ENCODE results near the gene TRMT44. TPM values are rescaled to one million over a fixed set of nuclear protein-coding genes. Genes with fewer than 3 reads are reported as not detected.

Gene TRMT44
- total RNA-seq, 1 experiment from 2014 or later: 25.8 TPM

DNA sequence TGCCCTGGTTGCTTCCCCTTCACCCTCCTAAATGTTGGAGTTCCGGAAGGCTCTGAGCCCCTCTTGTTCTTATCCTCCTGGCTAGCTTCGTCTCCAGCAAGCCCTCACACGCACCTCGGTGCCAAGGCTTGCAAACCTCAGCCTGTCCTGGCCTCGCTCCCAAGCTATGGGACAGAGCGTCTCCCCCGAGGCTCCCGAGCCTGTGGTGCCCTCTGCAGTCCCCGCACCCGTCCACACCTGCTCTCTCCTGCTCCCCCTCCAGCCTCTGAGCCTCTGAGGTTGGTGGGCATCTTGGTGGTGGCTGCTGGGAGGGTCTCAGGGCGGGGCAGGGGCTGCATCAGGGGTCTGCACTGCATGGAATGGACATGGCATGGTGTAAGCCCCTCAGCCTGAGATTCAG lies 63.2 kb downstream of the TRMT44 start:
- H3K4me3 ChIP-seq (replicated peaks in 1 of 2; ENCODE audit: low read depth in 1 of 2, low read length in 2 of 2): no peak overlapping the region
- intact Hi-C loops (cut with micrococcal nuclease): no loop called here
- 0 out of 2 replicates have a peak, but pooled peaks cover 3% of the 10 kb centered on the region for H3K27me3 ChIP-seq (ENCODE audit: insufficient read depth, low read length)
- H3K27ac ChIP-seq (ENCODE audit: low read depth, low read length): no peak overlapping the region
- H2AFZ ChIP-seq (ENCODE audit: low read depth, low read length, poor library complexity, severe bottlenecking): no peak overlapping the region
- peak; percentile 20; the same call in 1 of the 2 replicates for ATAC-seq
- CTCF ChIA-PET: interaction anchor here (0.8 kb wide), 1 partner anchor 33 kb away, joined by 3 read pairs; no protein-coding TSS in a partner anchor
- POLR2A ChIA-PET: no interaction called here
- H3K4me2 ChIP-seq (ENCODE audit: low read length): no peak overlapping the region
- no peak for DNase-seq (ENCODE audit: low read depth, low spot score)
- no peaks in the 10 kb centered on the region for H3K79me2 ChIP-seq (ENCODE audit: insufficient read depth, low read length)
- RAD21 ChIA-PET (ENCODE audit: low non-redundant PET in 1 of 2, low total read pairs in 2 of 2, uncharacterized antibody in 2 of 2, unreplicated experiment in 2 of 2): no interaction called here
- no peaks in the 10 kb centered on the region for H4K20me1 ChIP-seq (ENCODE audit: insufficient read depth)
- H3K4me1 ChIP-seq (ENCODE audit: control insufficient read depth in 1 of 2, insufficient read depth in 2 of 2, low read length in 2 of 2): peaks cover 0 to 4% of the 10 kb centered on the region in 2 experiments; a peak in 1 of 4 replicates
- no peaks in the 10 kb centered on the region for H3K9me2 ChIP-seq (ENCODE audit: insufficient read depth)
- H3K9ac ChIP-seq (ENCODE audit: low read length): no peak overlapping the region
- TF ChIP-seq, protein P1, sequence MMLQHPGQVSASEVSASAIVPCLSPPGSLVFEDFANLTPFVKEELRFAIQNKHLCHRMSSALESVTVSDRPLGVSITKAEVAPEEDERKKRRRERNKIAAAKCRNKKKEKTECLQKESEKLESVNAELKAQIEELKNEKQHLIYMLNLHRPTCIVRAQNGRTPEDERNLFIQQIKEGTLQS (IDR thresholded peaks at IDR 0.05): no peak
- TF ChIP-seq, protein P2, sequence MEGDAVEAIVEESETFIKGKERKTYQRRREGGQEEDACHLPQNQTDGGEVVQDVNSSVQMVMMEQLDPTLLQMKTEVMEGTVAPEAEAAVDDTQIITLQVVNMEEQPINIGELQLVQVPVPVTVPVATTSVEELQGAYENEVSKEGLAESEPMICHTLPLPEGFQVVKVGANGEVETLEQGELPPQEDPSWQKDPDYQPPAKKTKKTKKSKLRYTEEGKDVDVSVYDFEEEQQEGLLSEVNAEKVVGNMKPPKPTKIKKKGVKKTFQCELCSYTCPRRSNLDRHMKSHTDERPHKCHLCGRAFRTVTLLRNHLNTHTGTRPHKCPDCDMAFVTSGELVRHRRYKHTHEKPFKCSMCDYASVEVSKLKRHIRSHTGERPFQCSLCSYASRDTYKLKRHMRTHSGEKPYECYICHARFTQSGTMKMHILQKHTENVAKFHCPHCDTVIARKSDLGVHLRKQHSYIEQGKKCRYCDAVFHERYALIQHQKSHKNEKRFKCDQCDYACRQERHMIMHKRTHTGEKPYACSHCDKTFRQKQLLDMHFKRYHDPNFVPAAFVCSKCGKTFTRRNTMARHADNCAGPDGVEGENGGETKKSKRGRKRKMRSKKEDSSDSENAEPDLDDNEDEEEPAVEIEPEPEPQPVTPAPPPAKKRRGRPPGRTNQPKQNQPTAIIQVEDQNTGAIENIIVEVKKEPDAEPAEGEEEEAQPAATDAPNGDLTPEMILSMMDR (IDR thresholded peaks at IDR 0.05 in 2 of 3, conservative IDR thresholded peaks at IDR 0.05 in 1 of 3; ENCODE audit: borderline replicate concordance in 1 of 3, insufficient read depth in 1 of 3, low read depth in 2 of 3, low read length in 2 of 3): no peak
- TF ChIP-seq JUND (IDR thresholded peaks at IDR 0.05) (no peak), ZBTB33 (IDR thresholded peaks at IDR 0.05; ENCODE audit: extremely low read depth, insufficient replicate concordance, low read length) (no peak), POLR2A (IDR thresholded peaks at IDR 0.05; ENCODE audit: borderline replicate concordance, extremely low read depth, insufficient read depth, insufficient read length) (no peak), ZNF274 (IDR thresholded peaks at IDR 0.05; ENCODE audit: low read depth, low read length) (no peak), POLR2AphosphoS5 (IDR thresholded peaks at IDR 0.05; ENCODE audit: low read depth, low read length) (no peak), EZH2 (IDR thresholded peaks at IDR 0.05) (no peak), MAX (IDR thresholded peaks at IDR 0.05) (no peak)
- H3K36me3 ChIP-seq (ENCODE audit: control insufficient read depth in 1 of 2, insufficient read depth in 2 of 2, low read length in 2 of 2): no peaks in the 10 kb centered on the region
- BruUV-seq (replicated peaks): no TSS peak
- no peaks in the 10 kb centered on the region for H3K9me3 ChIP-seq (ENCODE audit: control insufficient read depth in 1 of 2, insufficient read depth in 1 of 2, low read depth in 1 of 2, low read length in 2 of 2)
